DOHH2 (cell line): ENCODE data around the gene SERINC3.

Experiments
- EZH2phosphoT487 ChIP-seq: fragments of 200-600 bp; sonication (generic); IDR thresholded peaks from 2 replicates; pipeline ENCODE4 v1.6.1; 2017; ENCODE audit warnings: borderline replicate concordance, mild to moderate bottlenecking, antibody characterized with exemption, low read length, moderate library complexity, mixed read lengths
- TF ChIP-seq, protein P1 (sequence below): fragments of 200-600 bp; sonication (generic); IDR thresholded peaks from one replicate; pipeline ENCODE4 v1.5.1; 2014; ENCODE audit warnings: antibody characterized with exemption, mild to moderate bottlenecking, low read depth, low read length; ENCODE audit not compliant: poor library complexity, severe bottlenecking

DNA sequence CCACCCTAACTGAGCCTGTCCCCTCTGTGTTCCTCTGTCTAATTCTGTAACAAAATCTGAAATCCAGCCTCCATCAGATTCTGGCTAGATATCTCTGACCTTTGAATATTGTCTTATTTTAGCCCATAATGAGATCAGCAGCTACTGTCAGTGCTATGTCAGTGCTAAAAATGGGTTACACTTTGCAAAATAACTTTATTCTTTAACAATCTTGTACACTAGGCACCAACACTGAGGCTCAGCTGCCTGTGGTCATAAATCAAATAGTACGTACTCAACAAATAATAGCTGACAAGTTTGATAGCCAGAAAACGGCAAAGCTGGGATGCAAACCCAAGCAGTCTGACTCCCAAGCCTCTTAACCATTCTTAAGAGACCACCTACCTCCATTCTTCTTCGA, 24.1 kb downstream of the SERINC3 start:
- TF ChIP-seq, protein P1, sequence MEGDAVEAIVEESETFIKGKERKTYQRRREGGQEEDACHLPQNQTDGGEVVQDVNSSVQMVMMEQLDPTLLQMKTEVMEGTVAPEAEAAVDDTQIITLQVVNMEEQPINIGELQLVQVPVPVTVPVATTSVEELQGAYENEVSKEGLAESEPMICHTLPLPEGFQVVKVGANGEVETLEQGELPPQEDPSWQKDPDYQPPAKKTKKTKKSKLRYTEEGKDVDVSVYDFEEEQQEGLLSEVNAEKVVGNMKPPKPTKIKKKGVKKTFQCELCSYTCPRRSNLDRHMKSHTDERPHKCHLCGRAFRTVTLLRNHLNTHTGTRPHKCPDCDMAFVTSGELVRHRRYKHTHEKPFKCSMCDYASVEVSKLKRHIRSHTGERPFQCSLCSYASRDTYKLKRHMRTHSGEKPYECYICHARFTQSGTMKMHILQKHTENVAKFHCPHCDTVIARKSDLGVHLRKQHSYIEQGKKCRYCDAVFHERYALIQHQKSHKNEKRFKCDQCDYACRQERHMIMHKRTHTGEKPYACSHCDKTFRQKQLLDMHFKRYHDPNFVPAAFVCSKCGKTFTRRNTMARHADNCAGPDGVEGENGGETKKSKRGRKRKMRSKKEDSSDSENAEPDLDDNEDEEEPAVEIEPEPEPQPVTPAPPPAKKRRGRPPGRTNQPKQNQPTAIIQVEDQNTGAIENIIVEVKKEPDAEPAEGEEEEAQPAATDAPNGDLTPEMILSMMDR: no peak
- TF ChIP-seq EZH2phosphoT487: no peak
